IMR-90 (cell line): ENCODE measurements around the gene GABBR2. TPM values are rescaled to one million over a fixed set of nuclear protein-coding genes. Genes with fewer than 3 reads are reported as not detected.

Source experiments
- ATAC-seq: fragments of 200-7000 bp; cut with Tn5 transposase; 2 replicates; pipeline ENCODE4 v1.9.1; 2020; ENCODE audit warnings: low read depth, mild to moderate bottlenecking, moderate library complexity
- BruUV-seq: library from RNA; stranded (reverse); fragments of 400-500 nt; replicated peaks from 2 replicates; lab custom pipeline; 2021; lab: Mats Ljungman, UMichigan
- CTCF ChIA-PET: fragments of 300-600 bp; formaldehyde crosslinking; extraction: SDS; loops from one replicate; lab custom pipeline; 2021; ENCODE audit warnings: antibody characterized with exemption; lab: Yijun Ruan, JAX
- POLR2A ChIA-PET: fragments of 300-600 bp; sonication (Branson Sonifier 250); formaldehyde crosslinking; loops from one replicate; lab custom pipeline; 2022; ENCODE audit warnings: antibody characterized with exemption; ENCODE audit not compliant: unreplicated experiment; lab: Charles Lee
- DNase-seq: peaks from one replicate; pipeline ENCODE4 v3.0.0; 2013
- H2AFZ ChIP-seq: replicated peaks from 2 replicates; pipeline ENCODE3; 2013; ENCODE audit warnings: low read length, mild to moderate bottlenecking; ENCODE audit not compliant: poor library complexity
- H2AK5ac ChIP-seq: 2 replicates; pipeline ENCODE4 v1.6.1; 2013; ENCODE audit warnings: low read depth, low read length, inconsistent platforms
- H2AK9ac ChIP-seq: replicated peaks from 2 replicates; pipeline ENCODE3; 2013; ENCODE audit warnings: mild to moderate bottlenecking, low read depth, low read length, moderate library complexity; ENCODE audit not compliant: poor library complexity
- H2BK120ac ChIP-seq: 2 replicates; pipeline ENCODE4 v1.6.1; 2013; ENCODE audit warnings: low read depth, low read length, inconsistent platforms
- H2BK15ac ChIP-seq: 3 replicates; pipeline ENCODE4 v1.6.1; 2013; ENCODE audit warnings: low read depth, low read length, inconsistent platforms
- H2BK20ac ChIP-seq: 2 replicates; pipeline ENCODE4 v1.6.1; 2013; ENCODE audit warnings: low read depth, mild to moderate bottlenecking, inconsistent platforms, low read length, moderate library complexity
- H2BK5ac ChIP-seq: 2 replicates; pipeline ENCODE4 v1.6.1; 2013; ENCODE audit warnings: mild to moderate bottlenecking, low read depth, low read length, inconsistent platforms; ENCODE audit not compliant: poor library complexity, severe bottlenecking
- H3K14ac ChIP-seq: replicated peaks from 2 replicates; pipeline ENCODE4 v1.6.1; 2013; ENCODE audit warnings: low read depth, low read length, inconsistent platforms
- H3K18ac ChIP-seq: 2 replicates; pipeline ENCODE4 v1.6.1; 2013; ENCODE audit warnings: low read depth, low read length, control low read depth
- H3K23ac ChIP-seq: 2 replicates; pipeline ENCODE4 v1.6.1; 2013; ENCODE audit warnings: low read depth, low read length, inconsistent platforms
- H3K27ac ChIP-seq: 2 replicates; pipeline ENCODE4 v1.5.1; 2013; ENCODE audit warnings: mild to moderate bottlenecking, control low read depth, low read length; ENCODE audit not compliant: insufficient read depth
- H3K27me3 ChIP-seq: 2 replicates; pipeline ENCODE4 v1.6.1; 2013; ENCODE audit warnings: low read length; ENCODE audit not compliant: control insufficient read depth, insufficient read depth
- H3K36me3 ChIP-seq: 2 replicates; pipeline ENCODE4 v1.6.1; 2013; ENCODE audit warnings: low read length, mixed read lengths; ENCODE audit not compliant: control insufficient read depth, insufficient read depth
- H3K4ac ChIP-seq: 2 replicates; pipeline ENCODE4 v1.6.1; 2013; ENCODE audit warnings: low read depth, low read length, inconsistent platforms
- H3K4me1 ChIP-seq: 2 replicates; pipeline ENCODE4 v1.6.1; 2013; ENCODE audit warnings: low read length, mixed read lengths; ENCODE audit not compliant: control insufficient read depth, insufficient read depth
- H3K4me2 ChIP-seq: 2 replicates; pipeline ENCODE4 v1.6.1; 2013; ENCODE audit warnings: low read depth, mild to moderate bottlenecking, control low read depth, low read length, moderate library complexity
- H3K4me3 ChIP-seq: 2 replicates; pipeline ENCODE4 v1.5.1; 2013; ENCODE audit warnings: low read depth, mild to moderate bottlenecking, control low read depth, low read length, moderate library complexity; ENCODE audit not compliant: insufficient read depth
- H3K56ac ChIP-seq: 2 replicates; pipeline ENCODE4 v1.6.1; 2013; ENCODE audit warnings: low read length, inconsistent platforms; ENCODE audit not compliant: insufficient read depth; ENCODE audit errors: extremely low read depth
- H3K79me1 ChIP-seq, 2 experiments: 2 replicates each; pipeline ENCODE4 v1.6.1; 2013; ENCODE audit warnings: low read length in 2 of 2, inconsistent platforms in 1 of 2, low read depth in 1 of 2
- H3K9ac ChIP-seq: 2 replicates; pipeline ENCODE4 v1.6.1; 2013; ENCODE audit warnings: low read depth, low read length, control low read depth
- H3K9me1 ChIP-seq: 2 replicates; pipeline ENCODE4 v1.6.1; 2013; ENCODE audit warnings: low read length, inconsistent platforms; ENCODE audit not compliant: insufficient read depth
- H3K9me3 ChIP-seq: 2 replicates; pipeline ENCODE4 v1.6.1; 2013; ENCODE audit warnings: low read length; ENCODE audit not compliant: control insufficient read depth, insufficient read depth
- H4K20me1 ChIP-seq: 2 replicates; pipeline ENCODE4 v1.6.1; 2013; ENCODE audit warnings: low read length, inconsistent platforms; ENCODE audit not compliant: insufficient read depth
- H4K5ac ChIP-seq: 2 replicates; pipeline ENCODE4 v1.6.1; 2013; ENCODE audit warnings: mild to moderate bottlenecking, low read depth, low read length, control low read depth
- H4K8ac ChIP-seq, 2 experiments: 2 replicates each; pipeline ENCODE4 v1.6.1; 2013; ENCODE audit warnings: low read depth in 2 of 2, low read length in 2 of 2, control low read depth in 1 of 2, inconsistent platforms in 1 of 2
- H4K91ac ChIP-seq: 2 replicates; pipeline ENCODE4 v1.6.1; 2013; ENCODE audit warnings: low read depth, low read length, inconsistent platforms; ENCODE audit not compliant: insufficient read depth
- BHLHE40 ChIP-seq: fragments of 150-350 bp; IDR thresholded peaks from 2 replicates; pipeline ENCODE4 v1.6.1; 2016; ENCODE audit warnings: mild to moderate bottlenecking, low read depth, low read length
- CEBPB ChIP-seq: IDR thresholded peaks from 2 replicates; pipeline ENCODE4 v1.6.1; 2012; ENCODE audit warnings: low read depth, low read length, improper control_type of control experiment
- FOS ChIP-seq: fragments of 150-350 bp; IDR thresholded peaks from 2 replicates; pipeline ENCODE4 v1.6.1; 2016; ENCODE audit warnings: low read depth, low read length
- WGBS, 2 experiments: methylation state at CpG; one replicate each; pipeline versions ENCODE4 v1.1.5 to v1.1.7; 2013; ENCODE audit warnings: missing lambda C conversion rate in 2 of 2; ENCODE audit not compliant: insufficient read length in 1 of 2; ENCODE audit errors: extremely low coverage in 2 of 2; 5-methylcytosine and 5-hydroxymethylcytosine counted together
- dilution Hi-C: fragments of 300-500 bp; cut with HindIII; formaldehyde crosslinking; loops from one replicate; pipeline ENCODE4 v1.14.3; 2018; ENCODE audit warnings: low sequenced_read_pairs; ENCODE audit not compliant: unreplicated experiment
- in situ Hi-C: fragments of 300-500 bp; cut with MboI; formaldehyde crosslinking; loops from 3 replicates; pipeline ENCODE4 v1.14.3; 2019; ENCODE audit warnings: low sequenced_read_pairs, inconsistent platforms, mixed read lengths
- intact Hi-C: fragments of 100-400 bp; cut with micrococcal nuclease; formaldehyde crosslinking; loops from 2 replicates; pipeline ENCODE4 v1.10.0; 2022
- polyA plus RNA-seq, 3 experiments: library from polyadenylated mRNA; depleted of rRNA; stranded (reverse); fragments of >200 nt; gene quantifications; 2 replicates each; pipeline ENCODE4 v1.2.3, GENCODE V29; 2012; ENCODE audit warnings: low replicate concordance in 1 of 3
- total RNA-seq: library from RNA; depleted of rRNA; stranded (reverse); fragments of >200 nt; gene quantifications from 2 replicates; pipeline ENCODE4 v1.2.3, GENCODE V29; 2012

The GABBR2 gene
- total and polyA plus RNA-seq, 2 of the 4 experiments (the other 2 are of a cell fraction) = 14.2 to 20.3 TPM

GRCh38 chr9:98657897-98658296 is 50.8 kb downstream of the GABBR2 start:
- peaks cover 32% of the 10 kb centered on the region for H3K9me1 ChIP-seq
- H4K5ac ChIP-seq = no peak overlapping the region
- TF ChIP-seq BHLHE40 (peak; percentile 95), FOS (no peak), CEBPB (peak; percentile 71)
- H3K79me1 ChIP-seq = peaks cover 6 to 46% of the 10 kb centered on the region in 2 experiments; a peak in 3 of 4 replicates
- peak overlapping the region; percentile 48; the same call in 2 of the 3 replicates for H2BK15ac ChIP-seq
- H3K9me3 ChIP-seq = no peaks in the 10 kb centered on the region
- no peak overlapping the region for H2AK9ac ChIP-seq
- no peaks in the 10 kb centered on the region for H3K27me3 ChIP-seq
- peaks cover 19% of the 10 kb centered on the region for H3K4me1 ChIP-seq
- peak overlapping the region; percentile 67 for H4K91ac ChIP-seq
- no peak overlapping the region for H3K4me3 ChIP-seq
- WGBS, 2 experiments = no CpG with 5 or more reads among the region's 4 CpGs
- ATAC-seq = peak; percentile 63
- peak overlapping the region; percentile 94 for H3K4ac ChIP-seq
- peak overlapping the region; percentile 94 for H2BK20ac ChIP-seq
- peak overlapping the region; percentile 87 for H3K14ac ChIP-seq
- dilution Hi-C loops (no loop called here), intact Hi-C loops (loop anchor here (2.0 to 5.0 kb wide), 2 partner anchors 51 to 106 kb away; no protein-coding TSS in a partner anchor), in situ Hi-C loops (no loop called here)
- no peak overlapping the region for H3K9ac ChIP-seq
- POLR2A ChIA-PET = no interaction called here
- H3K23ac ChIP-seq = peak overlapping the region; percentile 82; the same call in 1 of the 2 replicates
- H4K20me1 ChIP-seq = peaks cover 12% of the 10 kb centered on the region; the same call in 1 of the 2 replicates
- H3K36me3 ChIP-seq = no peaks in the 10 kb centered on the region
- peak overlapping the region; percentile 68; the same call in 1 of the 2 replicates for H2AK5ac ChIP-seq
- H3K27ac ChIP-seq = peak overlapping the region; percentile 65
- H3K56ac ChIP-seq = peak overlapping the region; percentile 46; the same call in 1 of the 2 replicates
- CTCF ChIA-PET = interaction anchor here (0.6 to 1.6 kb wide), 2 partner anchors 30 to 118 kb away, joined by 3 to 5 read pairs; no protein-coding TSS in a partner anchor
- H3K18ac ChIP-seq = peak overlapping the region; percentile 91; the same call in 1 of the 2 replicates
- peak overlapping the region; percentile 89 for H2BK5ac ChIP-seq
- no peak overlapping the region for H3K4me2 ChIP-seq
- peak overlapping the region; percentile 93 for H2BK120ac ChIP-seq
- no peak overlapping the region for H2AFZ ChIP-seq
- H4K8ac ChIP-seq = peak overlapping the region; percentile 40 to 95; a peak in 3 of 4 replicates
- peak; percentile 78 for DNase-seq
- BruUV-seq = no TSS peak
